Activated naive CD4-positive, alpha-beta T cell treated with anti-CD3 and anti-CD28 coated beads for 36 hours (primary cell): ENCODE data around the gene PDHX. TPM values are rescaled to one million over a fixed set of nuclear protein-coding genes. Genes with fewer than 3 reads are reported as not detected.

ENCODE experiments used
- CTCF ChIA-PET: fragments of 350-600 bp; sonication (Branson Sonifier 250); formaldehyde crosslinking; loops from one replicate; lab custom pipeline; 2021; ENCODE audit warnings: antibody characterized with exemption; lab: Charles Lee
- DNase-seq: peaks from one replicate; pipeline ENCODE4 v3.0.0-alpha.2; 2020
- H3K27ac Mint-ChIP-seq: one replicate; pipeline ENCODE4 v1.8.0; 2021; ENCODE audit warnings: mild to moderate bottlenecking, mixed read lengths
- H3K27me3 Mint-ChIP-seq: one replicate; pipeline ENCODE4 v1.8.0; 2021; ENCODE audit warnings: low read depth, mixed read lengths
- H3K36me3 Mint-ChIP-seq: one replicate; pipeline ENCODE4 v1.8.0; 2021; ENCODE audit warnings: low read depth, mixed read lengths
- H3K4me1 Mint-ChIP-seq: one replicate; pipeline ENCODE4 v1.8.0; 2021; ENCODE audit warnings: low read depth, mixed read lengths
- H3K4me3 Mint-ChIP-seq: one replicate; pipeline ENCODE4 v1.8.0; 2021; ENCODE audit warnings: mild to moderate bottlenecking, moderate library complexity, mixed read lengths
- H3K9me3 Mint-ChIP-seq: one replicate; pipeline ENCODE4 v1.8.0; 2021; ENCODE audit warnings: mixed read lengths
- intact Hi-C: fragments of 100-400 bp; cut with micrococcal nuclease; formaldehyde crosslinking; loops from one replicate; pipeline ENCODE4 v1.15.1; 2023
- total RNA-seq, 2 experiments: library from RNA; stranded (reverse); gene quantifications; one replicate each; pipeline ENCODE4 v1.2.3, GENCODE V29; 2021

The PDHX gene
- total RNA-seq, 2 experiments from 2014 or later, result 38.2 to 40.9 TPM

- CTCF ChIA-PET, result interaction anchor here (0.6 to 1.0 kb wide), 2 partner anchors 48 to 52 kb away, joined by 3 read pairs; no protein-coding TSS in a partner anchor
- H3K36me3 Mint-ChIP-seq, result peaks cover 40% of the 10 kb centered on the region
- H3K27me3 Mint-ChIP-seq, result no peaks in the 10 kb centered on the region
- no peak overlapping the region for H3K4me3 Mint-ChIP-seq
- no peak for DNase-seq
- peaks cover 12% of the 10 kb centered on the region for H3K4me1 Mint-ChIP-seq
- no peak overlapping the region for H3K27ac Mint-ChIP-seq
- intact Hi-C loops, result no loop called here
- H3K9me3 Mint-ChIP-seq, result peaks cover 3% of the 10 kb centered on the region
Observed at GRCh38 chr11:34978236-34979191, 62.1 kb downstream of the PDHX start.

GRCh38 chr11:34984514-34984913, 68.1 kb downstream of the PDHX start:
- Mint-ChIP-seq H3K4me3 (no peak overlapping the region), H3K27me3 (no peaks in the 10 kb centered on the region), H3K27ac (no peak overlapping the region), H3K9me3 (peaks cover 3% of the 10 kb centered on the region), H3K4me1 (peaks cover 3% of the 10 kb centered on the region), H3K36me3 (peaks cover 22% of the 10 kb centered on the region)
- CTCF ChIA-PET, result no interaction called here
- no peak for DNase-seq
- intact Hi-C loops, result no loop called here

DNA sequence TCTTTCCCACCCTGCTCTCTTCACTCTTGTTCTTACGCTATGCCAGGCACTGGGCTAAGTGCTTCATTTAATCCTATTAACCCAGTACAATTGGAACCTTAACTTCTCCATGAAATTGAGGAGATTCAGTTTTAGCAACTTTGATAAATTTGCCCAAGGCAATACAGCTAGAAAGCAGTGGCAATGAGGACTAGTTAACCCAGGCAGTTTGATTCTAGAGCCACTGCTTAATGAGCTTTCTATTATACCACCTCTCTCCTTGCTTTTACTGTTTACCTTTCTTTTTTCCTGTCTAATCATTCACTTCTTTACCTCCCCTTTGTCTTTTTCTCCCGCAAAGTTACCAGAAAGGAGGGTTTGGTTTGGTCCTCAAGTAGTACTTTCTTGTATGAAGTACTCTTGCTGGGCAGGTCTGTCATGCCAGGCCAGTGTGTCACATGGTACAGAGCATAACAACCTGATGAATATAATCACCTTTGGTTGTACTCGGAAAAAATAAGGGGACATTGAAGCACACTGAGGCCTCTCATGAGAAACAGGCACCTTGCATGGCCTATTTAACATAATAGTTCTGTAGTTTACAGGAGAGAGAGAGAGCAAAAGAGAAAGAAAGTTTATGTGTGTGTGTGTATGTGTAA, 70.6 kb downstream of the PDHX start:
- intact Hi-C loops, result no loop called here
- H3K4me3 Mint-ChIP-seq, result no peak overlapping the region
- peaks cover 14% of the 10 kb centered on the region for H3K36me3 Mint-ChIP-seq
- no peaks in the 10 kb centered on the region for H3K9me3 Mint-ChIP-seq
- CTCF ChIA-PET, result interaction anchor here (0.6 to 0.8 kb wide), 2 partner anchors 10 to 351 kb away, joined by 3 to 4 read pairs; no protein-coding TSS in a partner anchor
- no peak for DNase-seq
- H3K4me1 Mint-ChIP-seq, result peaks cover 3% of the 10 kb centered on the region
- no peak overlapping the region for H3K27ac Mint-ChIP-seq
- H3K27me3 Mint-ChIP-seq, result no peaks in the 10 kb centered on the region

DNA sequence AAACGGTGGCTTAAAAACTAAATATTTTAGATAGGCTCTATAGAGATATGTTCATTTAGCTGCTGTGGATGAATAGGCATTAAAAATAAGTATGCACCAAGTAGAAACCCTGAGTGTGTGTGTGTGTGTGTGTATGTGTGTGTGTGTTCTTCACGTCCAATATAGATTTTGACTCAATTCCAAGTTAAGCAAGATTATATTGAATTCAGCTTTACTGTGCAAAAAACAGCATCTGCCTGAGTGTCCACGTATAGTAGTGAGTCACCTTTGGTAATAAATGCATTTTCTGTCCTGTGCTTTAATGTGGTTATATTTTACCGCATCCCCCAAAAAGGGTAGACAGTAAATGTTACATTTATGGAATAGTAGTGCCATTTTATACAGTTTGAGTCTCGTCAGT, 71.2 kb downstream of the PDHX start:
- DNase-seq, result no peak
- peaks cover 9% of the 10 kb centered on the region for H3K36me3 Mint-ChIP-seq
- intact Hi-C loops, result no loop called here
- no peaks in the 10 kb centered on the region for H3K27me3 Mint-ChIP-seq
- CTCF ChIA-PET, result interaction anchor here (1.1 to 1.3 kb wide), 3 partner anchors 62 to 404 kb away, joined by 3 to 5 read pairs (median 3); no protein-coding TSS in a partner anchor
- H3K9me3 Mint-ChIP-seq, result no peaks in the 10 kb centered on the region
- H3K4me3 Mint-ChIP-seq, result no peak overlapping the region
- peaks cover 3% of the 10 kb centered on the region for H3K4me1 Mint-ChIP-seq
- H3K27ac Mint-ChIP-seq, result no peak overlapping the region

DNA sequence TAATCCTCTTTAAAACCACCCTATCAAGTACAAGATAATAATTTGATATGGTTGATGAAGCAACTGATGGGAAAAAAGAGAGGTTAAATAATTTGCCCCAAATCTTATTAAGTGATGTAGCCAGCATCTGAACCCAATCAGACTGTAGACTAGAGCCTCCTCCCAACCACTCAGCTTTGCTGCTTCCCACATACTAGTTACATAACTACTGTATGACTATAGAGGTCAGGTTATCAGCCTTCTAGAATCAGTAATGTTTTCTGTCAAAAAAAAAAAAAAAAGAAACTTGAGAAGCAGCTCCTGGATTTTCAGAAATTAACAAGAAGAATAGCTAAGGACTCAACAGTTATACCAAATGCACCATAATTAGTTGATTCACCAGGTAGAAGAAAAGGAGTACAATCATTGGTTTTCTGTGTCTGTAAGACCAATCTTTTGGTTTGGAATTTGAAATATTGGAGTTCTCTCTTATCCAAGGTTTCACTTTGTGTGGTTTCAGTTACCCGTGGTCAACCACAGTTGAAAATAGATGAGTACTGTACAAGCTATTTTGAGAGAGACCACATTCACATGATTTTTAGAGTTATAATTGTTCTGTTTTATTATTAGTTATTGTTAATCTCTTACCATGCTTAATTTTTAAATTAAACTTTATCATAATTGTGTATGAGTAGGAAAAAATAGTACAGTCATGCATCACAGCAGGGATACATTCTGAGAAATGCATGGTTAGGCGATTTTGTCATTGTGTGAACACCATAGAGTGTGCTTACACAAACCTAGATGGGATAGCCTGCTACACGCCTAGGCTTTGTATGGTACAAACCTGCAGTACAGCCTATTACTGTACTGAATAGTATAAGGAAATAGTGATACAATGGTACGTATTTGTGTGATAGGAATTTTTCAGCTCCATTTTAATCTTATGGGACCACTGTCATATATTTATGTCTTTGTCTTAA, 72.2 kb downstream of the PDHX start:
- CTCF ChIA-PET, result interaction anchor here (1.1 to 1.4 kb wide), 4 partner anchors 63 to 403 kb away, joined by 3 to 5 read pairs (median 3); no protein-coding TSS in a partner anchor
- Mint-ChIP-seq H3K4me1 (peaks cover 3% of the 10 kb centered on the region), H3K4me3 (no peak overlapping the region), H3K27me3 (no peaks in the 10 kb centered on the region), H3K36me3 (peaks cover 8% of the 10 kb centered on the region), H3K9me3 (no peaks in the 10 kb centered on the region), H3K27ac (no peak overlapping the region)
- DNase-seq, result no peak
- intact Hi-C loops, result no loop called here

- peaks cover 3% of the 10 kb centered on the region for H3K4me1 Mint-ChIP-seq
- DNase-seq, result no peak
- H3K9me3 Mint-ChIP-seq, result no peaks in the 10 kb centered on the region
- CTCF ChIA-PET, result no interaction called here
- H3K27ac Mint-ChIP-seq, result no peak overlapping the region
- H3K4me3 Mint-ChIP-seq, result no peak overlapping the region
- intact Hi-C loops, result loop anchor here (10.0 kb wide), 1 partner anchor 1274 kb away; no protein-coding TSS in a partner anchor
- peaks cover 6% of the 10 kb centered on the region for H3K36me3 Mint-ChIP-seq
- H3K27me3 Mint-ChIP-seq, result no peaks in the 10 kb centered on the region
Observed at GRCh38 chr11:34990916-34991315, 74.5 kb downstream of the PDHX start.

DNA sequence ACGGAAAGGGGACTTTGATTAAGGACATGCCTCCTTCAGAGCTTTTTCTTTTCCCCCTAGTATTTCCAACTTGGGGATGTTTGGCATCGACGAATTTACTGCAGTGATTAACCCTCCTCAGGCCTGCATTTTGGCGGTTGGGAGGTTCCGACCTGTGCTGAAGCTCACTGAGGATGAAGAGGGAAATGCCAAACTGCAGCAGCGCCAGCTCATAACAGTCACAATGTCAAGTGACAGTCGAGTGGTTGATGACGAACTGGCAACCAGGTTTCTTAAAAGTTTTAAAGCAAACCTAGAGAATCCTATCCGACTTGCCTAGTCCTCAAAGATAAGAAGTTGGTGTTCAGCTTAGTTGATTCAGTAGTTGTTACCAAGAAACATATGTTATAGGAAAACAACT, 78.4 kb downstream of the PDHX start:
- Mint-ChIP-seq H3K36me3 (no peaks in the 10 kb centered on the region), H3K4me3 (no peak overlapping the region), H3K9me3 (no peaks in the 10 kb centered on the region), H3K27ac (no peak overlapping the region), H3K27me3 (no peaks in the 10 kb centered on the region), H3K4me1 (peaks cover 18% of the 10 kb centered on the region)
- no peak for DNase-seq
- CTCF ChIA-PET, result interaction anchor here (0.9 to 1.5 kb wide), 3 partner anchors 68 to 397 kb away, joined by 3 to 6 read pairs (median 4); no protein-coding TSS in a partner anchor
- intact Hi-C loops, result loop anchor here (5.0 to 10.0 kb wide), 3 partner anchors 47 to 1270 kb away; no protein-coding TSS in a partner anchor

GRCh38 chr11:34996958-34997357, 80.5 kb downstream of the PDHX start:
- H3K4me1 Mint-ChIP-seq, result peaks cover 30% of the 10 kb centered on the region

GRCh38 chr11:34997952-34998528, 81.6 kb downstream of the PDHX start:
- H3K27ac Mint-ChIP-seq, result peak overlapping the region; percentile 9
- H3K9me3 Mint-ChIP-seq, result no peaks in the 10 kb centered on the region
- H3K27me3 Mint-ChIP-seq, result no peaks in the 10 kb centered on the region
- CTCF ChIA-PET, result interaction anchor here (0.5 to 5.5 kb wide), 13 partner anchors 9 to 394 kb away, joined by 3 to 19 read pairs (median 4); no protein-coding TSS in a partner anchor
- H3K4me3 Mint-ChIP-seq, result no peak overlapping the region
- intact Hi-C loops, result loop anchor here (1.0 to 10.0 kb wide), 12 partner anchors 14 to 1267 kb away; no protein-coding TSS in a partner anchor
- no peaks in the 10 kb centered on the region for H3K36me3 Mint-ChIP-seq
- H3K4me1 Mint-ChIP-seq, result peaks cover 30% of the 10 kb centered on the region
- DNase-seq, result no peak

More at GRCh38 chr11:34996958-34997357, 80.5 kb downstream of the PDHX start:
- no peaks in the 10 kb centered on the region for H3K9me3 Mint-ChIP-seq
- H3K27me3 Mint-ChIP-seq, result no peaks in the 10 kb centered on the region
- H3K4me3 Mint-ChIP-seq, result no peak overlapping the region
- H3K27ac Mint-ChIP-seq, result no peak overlapping the region
- H3K36me3 Mint-ChIP-seq, result no peaks in the 10 kb centered on the region
- intact Hi-C loops, result loop anchor here (5.0 to 10.0 kb wide), 3 partner anchors 45 to 1268 kb away; no protein-coding TSS in a partner anchor
- CTCF ChIA-PET, result interaction anchor here (0.6 to 5.5 kb wide), 6 partner anchors 21 to 395 kb away, joined by 3 to 19 read pairs (median 3); no protein-coding TSS in a partner anchor
- DNase-seq, result no peak

DNA sequence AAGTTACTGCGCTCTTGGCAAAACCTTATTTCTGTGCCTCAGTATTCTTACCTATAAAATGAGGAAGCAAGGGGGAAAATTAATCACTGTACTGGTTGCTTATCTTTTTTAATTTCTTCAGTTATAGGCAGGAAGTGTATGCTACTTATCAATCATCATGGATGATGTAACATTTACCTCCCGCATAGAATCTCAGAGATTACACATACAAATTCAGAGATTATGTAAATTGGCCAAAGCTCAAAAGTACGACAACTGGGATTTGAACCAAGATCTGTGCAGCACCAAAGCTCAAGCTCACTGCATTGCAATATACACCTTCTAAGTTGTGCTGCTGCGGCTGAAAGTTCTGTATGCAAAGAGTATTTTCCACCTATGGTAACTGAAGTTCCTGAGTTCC, 83.0 kb downstream of the PDHX start:
- Mint-ChIP-seq H3K4me1 (peaks cover 39% of the 10 kb centered on the region), H3K27me3 (no peaks in the 10 kb centered on the region), H3K4me3 (no peak overlapping the region), H3K9me3 (no peaks in the 10 kb centered on the region), H3K36me3 (no peaks in the 10 kb centered on the region), H3K27ac (no peak overlapping the region)
- CTCF ChIA-PET, result interaction anchor here (0.7 to 5.5 kb wide), 13 partner anchors 9 to 393 kb away, joined by 3 to 19 read pairs (median 5); no protein-coding TSS in a partner anchor
- intact Hi-C loops, result loop anchor here (5.0 to 10.0 kb wide), 3 partner anchors 43 to 1265 kb away; no protein-coding TSS in a partner anchor
- no peak for DNase-seq

DNA sequence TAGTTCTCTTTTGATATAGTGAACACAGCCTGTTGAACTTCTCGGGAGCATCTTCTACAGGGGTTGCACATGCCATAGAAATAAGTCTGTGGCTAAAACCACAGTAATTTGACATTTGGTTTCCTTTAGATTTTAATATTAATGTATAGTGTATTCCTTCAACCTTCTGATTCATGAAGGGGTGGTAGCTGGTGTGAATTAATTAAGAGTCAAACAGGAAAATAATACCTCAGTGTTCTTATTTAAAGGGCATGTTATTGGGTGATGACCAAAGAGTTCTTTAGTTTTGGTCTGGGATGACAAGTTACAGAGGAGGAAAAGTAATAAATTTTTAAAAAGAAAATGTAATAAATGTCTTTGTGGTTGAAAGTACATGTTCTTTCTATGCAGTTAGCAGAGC, 86.8 kb downstream of the PDHX start:
- H3K4me3 Mint-ChIP-seq, result no peak overlapping the region
- H3K27me3 Mint-ChIP-seq, result peaks cover 2% of the 10 kb centered on the region
- no peak overlapping the region for H3K27ac Mint-ChIP-seq
- intact Hi-C loops, result no loop called here
- no peaks in the 10 kb centered on the region for H3K36me3 Mint-ChIP-seq
- H3K9me3 Mint-ChIP-seq, result no peaks in the 10 kb centered on the region
- peaks cover 50% of the 10 kb centered on the region for H3K4me1 Mint-ChIP-seq
- CTCF ChIA-PET, result interaction anchor here (0.6 kb wide), 1 partner anchor 9 kb away, joined by 6 read pairs; no protein-coding TSS in a partner anchor
- DNase-seq, result no peak
